Measurements from ENCODE around the gene UGT2A3. TPM values are rescaled to one million over a fixed set of nuclear protein-coding genes. Genes with fewer than 3 reads are reported as not detected.

Gene UGT2A3
- total and polyA plus RNA-seq, 10 donors = not detected

GRCh38 chr4:68904786-68905185, 46.8 kb downstream of the UGT2A3 start:
- Histone ChIP-seq H3K27ac (no peak overlapping the region), H3K9me3 (peaks cover 0 to 4% (median 0%) of the 10 kb centered on the region in 8 donors), H3K36me3 (no peaks in the 10 kb centered on the region), H3K4me1 (no peaks in the 10 kb centered on the region), H3K4me3 (no peak overlapping the region), H3K27me3 (replicated peaks in 1 of 7) (no peaks in the 10 kb centered on the region)
- DNase-seq = no peak
- intact Hi-C loops (cut with DNase I; ENCODE audit: low total_unique reads) = no loop called here
- TF ChIP-seq POLR2AphosphoS5 (IDR thresholded peaks at IDR 0.05) (no peak), POLR2A (IDR thresholded peaks at IDR 0.05) (no peak)
- TF ChIP-seq, protein P1, sequence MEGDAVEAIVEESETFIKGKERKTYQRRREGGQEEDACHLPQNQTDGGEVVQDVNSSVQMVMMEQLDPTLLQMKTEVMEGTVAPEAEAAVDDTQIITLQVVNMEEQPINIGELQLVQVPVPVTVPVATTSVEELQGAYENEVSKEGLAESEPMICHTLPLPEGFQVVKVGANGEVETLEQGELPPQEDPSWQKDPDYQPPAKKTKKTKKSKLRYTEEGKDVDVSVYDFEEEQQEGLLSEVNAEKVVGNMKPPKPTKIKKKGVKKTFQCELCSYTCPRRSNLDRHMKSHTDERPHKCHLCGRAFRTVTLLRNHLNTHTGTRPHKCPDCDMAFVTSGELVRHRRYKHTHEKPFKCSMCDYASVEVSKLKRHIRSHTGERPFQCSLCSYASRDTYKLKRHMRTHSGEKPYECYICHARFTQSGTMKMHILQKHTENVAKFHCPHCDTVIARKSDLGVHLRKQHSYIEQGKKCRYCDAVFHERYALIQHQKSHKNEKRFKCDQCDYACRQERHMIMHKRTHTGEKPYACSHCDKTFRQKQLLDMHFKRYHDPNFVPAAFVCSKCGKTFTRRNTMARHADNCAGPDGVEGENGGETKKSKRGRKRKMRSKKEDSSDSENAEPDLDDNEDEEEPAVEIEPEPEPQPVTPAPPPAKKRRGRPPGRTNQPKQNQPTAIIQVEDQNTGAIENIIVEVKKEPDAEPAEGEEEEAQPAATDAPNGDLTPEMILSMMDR (IDR thresholded peaks at IDR 0.05 in 8 of 11, conservative IDR thresholded peaks at IDR 0.05 in 3 of 11) = no peak
- 51 to 61% (median 54%) methylated on average over 6 of the region's 6 CpGs for WGBS, 5 donors

GRCh38 chr4:68896749-68897148, 54.9 kb downstream of the UGT2A3 start:
- intact Hi-C loops (cut with DNase I; ENCODE audit: low total_unique reads) = no loop called here
- no peak overlapping the region for H3K4me3 ChIP-seq
- no peaks in the 10 kb centered on the region for H3K36me3 ChIP-seq
- TF ChIP-seq POLR2A (IDR thresholded peaks at IDR 0.05) (no peak), POLR2AphosphoS5 (IDR thresholded peaks at IDR 0.05) (no peak)
- TF ChIP-seq, protein P1 (IDR thresholded peaks at IDR 0.05 in 8 of 11, conservative IDR thresholded peaks at IDR 0.05 in 3 of 11) = no peak
- no peaks in the 10 kb centered on the region for H3K9me3 ChIP-seq
- H3K4me1 ChIP-seq = no peaks in the 10 kb centered on the region
- DNase-seq = no peak
- H3K27me3 ChIP-seq (replicated peaks in 1 of 7) = no peaks in the 10 kb centered on the region
- no peak overlapping the region for H3K27ac ChIP-seq
- WGBS, 5 donors = 68 to 87% (median 72%) methylated on average over 1 of the region's 1 CpG

DNA sequence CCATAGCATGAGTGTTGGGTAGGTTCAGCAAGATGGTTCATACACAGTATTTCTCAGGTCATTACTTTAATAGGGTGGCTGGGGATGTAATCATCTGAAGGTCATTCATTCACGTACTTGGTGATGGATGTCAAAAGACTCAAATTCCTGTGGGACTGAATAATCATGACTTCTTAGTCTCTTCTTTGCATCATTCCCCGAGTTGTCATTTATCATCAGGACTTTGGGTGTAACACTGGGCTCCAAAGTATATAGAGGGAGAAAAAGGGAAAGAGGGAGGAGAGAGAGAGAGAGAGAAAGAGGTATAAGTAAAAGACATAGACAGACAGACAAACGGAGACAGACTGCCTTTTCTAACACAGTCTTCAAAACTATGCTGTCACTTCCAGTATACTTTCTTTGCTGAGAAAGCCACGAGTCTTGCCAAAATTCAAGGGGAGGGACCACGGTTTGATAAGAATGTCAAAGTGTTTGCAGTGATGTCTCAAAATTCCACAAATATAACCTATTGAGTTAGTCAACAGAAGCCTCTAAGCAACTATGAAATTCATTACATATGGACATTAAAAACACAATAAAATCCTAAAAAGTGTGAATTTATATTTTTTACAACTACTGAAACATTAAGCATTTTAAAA, 55.9 kb downstream of the UGT2A3 start:
- no peaks in the 10 kb centered on the region for H3K4me1 ChIP-seq
- no peaks in the 10 kb centered on the region for H3K27me3 ChIP-seq (replicated peaks in 1 of 7)
- no peak for DNase-seq
- H3K4me3 ChIP-seq = no peak overlapping the region
- TF ChIP-seq, protein P1 (IDR thresholded peaks at IDR 0.05 in 8 of 11, conservative IDR thresholded peaks at IDR 0.05 in 3 of 11) = no peak
- TF ChIP-seq POLR2AphosphoS5 (IDR thresholded peaks at IDR 0.05) (no peak), POLR2A (IDR thresholded peaks at IDR 0.05) (no peak)
- intact Hi-C loops (cut with DNase I; ENCODE audit: low total_unique reads) = no loop called here
- no peak overlapping the region for H3K27ac ChIP-seq
- 53 to 70% (median 68%) methylated on average over 5 of the region's 5 CpGs for WGBS, 5 donors
- no peaks in the 10 kb centered on the region for H3K36me3 ChIP-seq
- H3K9me3 ChIP-seq = no peaks in the 10 kb centered on the region

DNA sequence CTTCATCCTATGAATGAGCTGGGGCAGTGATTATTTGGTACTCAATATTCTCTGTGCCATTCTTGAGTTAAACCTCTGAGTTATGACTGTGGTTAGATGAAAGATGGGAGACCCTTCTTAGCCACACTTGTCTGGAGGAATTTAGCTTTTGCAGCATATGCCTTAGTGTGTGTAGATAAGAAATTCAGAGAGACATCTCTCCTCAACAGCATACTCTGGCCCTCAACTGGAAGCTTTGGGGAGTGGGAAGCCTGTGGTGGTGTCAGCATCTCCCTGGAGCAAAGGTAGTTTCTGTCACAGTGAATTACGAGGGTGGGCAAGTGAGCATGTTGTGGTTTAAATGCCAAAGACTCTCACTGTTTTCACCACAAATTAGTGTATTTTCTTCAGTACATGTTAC, 58.7 kb downstream of the UGT2A3 start:
- 60 to 85% (median 75%) methylated on average over 1 of the region's 1 CpG for WGBS, 5 donors
- Histone ChIP-seq H3K9me3 (no peaks in the 10 kb centered on the region), H3K4me3 (no peak overlapping the region), H3K27ac (no peak overlapping the region), H3K36me3 (no peaks in the 10 kb centered on the region), H3K27me3 (replicated peaks in 1 of 7) (no peaks in the 10 kb centered on the region), H3K4me1 (no peaks in the 10 kb centered on the region)
- DNase-seq = no peak
- TF ChIP-seq POLR2AphosphoS5 (IDR thresholded peaks at IDR 0.05) = no peak
- TF ChIP-seq, protein P1 (IDR thresholded peaks at IDR 0.05 in 8 of 11, conservative IDR thresholded peaks at IDR 0.05 in 3 of 11) = no peak
- intact Hi-C loops (cut with DNase I; ENCODE audit: low total_unique reads) = no loop called here
